Endothelial cell of umbilical vein (primary cell): ENCODE data around the gene SDHC. TPM values are rescaled to one million over a fixed set of nuclear protein-coding genes. Genes with fewer than 3 reads are reported as not detected.

Experiments
- BruUV-seq: library from RNA; stranded (reverse); fragments of 400-500 nt; replicated peaks from 2 replicates; lab custom pipeline; 2021; lab: Mats Ljungman, UMichigan
- CTCF ChIA-PET: fragments of 300-600, 350-600 bp; sonication (Branson Sonifier 250); formaldehyde crosslinking; loops from one replicate; lab custom pipeline; 2021; ENCODE audit warnings: antibody characterized with exemption, inconsistent platforms; lab: Charles Lee
- POLR2A ChIA-PET: fragments of 300-600, 350-600 bp; sonication (Branson Sonifier 250); formaldehyde crosslinking; loops from one replicate; lab custom pipeline; 2021; ENCODE audit warnings: antibody characterized with exemption, inconsistent platforms; lab: Charles Lee
- DNase-seq: peaks from one replicate; pipeline ENCODE4 v3.0.0-alpha.2; 2011; ENCODE audit warnings: low read depth, low spot score
- FAIRE-seq: peaks from 2 replicates; lab custom pipeline; 2011; peaks lifted over from hg19 to GRCh38; lab: Jason Lieb, UNC
- H2AFZ ChIP-seq: 2 replicates; pipeline ENCODE4 v1.6.0; 2012; ENCODE audit warnings: low read depth, low read length, control low read depth, inconsistent platforms
- H3K27ac ChIP-seq: 2 replicates; pipeline ENCODE4 v1.5.1; 2011; ENCODE audit warnings: low read depth, mild to moderate bottlenecking, control low read depth, low read length, moderate library complexity; ENCODE audit not compliant: insufficient read depth
- H3K27me3 ChIP-seq, 2 experiments: 2 replicates each; pipeline versions ENCODE4 v1.6.0 to v1.6.1; 2011; ENCODE audit warnings: low read length in 2 of 2, mixed read lengths in 1 of 2; ENCODE audit not compliant: control insufficient read depth in 2 of 2, insufficient read depth in 2 of 2
- H3K36me3 ChIP-seq, 2 experiments: 2 replicates in 1 of 2; 3 replicates in 1 of 2; pipeline ENCODE4 v1.5.1; 2011; ENCODE audit warnings: low read length in 2 of 2, mild to moderate bottlenecking in 1 of 2, moderate library complexity in 1 of 2; ENCODE audit not compliant: control insufficient read depth in 2 of 2, insufficient read depth in 2 of 2; ENCODE audit errors: extremely low read depth in 1 of 2
- H3K4me1 ChIP-seq: 3 replicates; pipeline ENCODE4 v1.5.1; 2011; ENCODE audit warnings: mild to moderate bottlenecking, low read length; ENCODE audit not compliant: control insufficient read depth, insufficient read depth; ENCODE audit errors: extremely low read depth
- H3K4me2 ChIP-seq: 2 replicates; pipeline ENCODE4 v1.6.1; 2011; ENCODE audit warnings: low read length, control low read depth, mixed read lengths; ENCODE audit not compliant: insufficient read depth
- H3K4me3 ChIP-seq, 3 experiments: fragments of 200-600 bp in 1 of 3; sonication (generic), shearing (Covaris generic) in 1 of 3; replicated peaks in 1 of 3; 2 replicates each; pipeline ENCODE4 v1.5.1; 2011 to 2016; ENCODE audit warnings: control low read depth in 3 of 3, low read length in 3 of 3, mild to moderate bottlenecking in 2 of 3, inconsistent platforms in 1 of 3, low read depth in 1 of 3, moderate library complexity in 1 of 3; ENCODE audit not compliant: insufficient read depth in 1 of 3
- H3K79me2 ChIP-seq: 2 replicates; pipeline ENCODE4 v1.6.0; 2012; ENCODE audit warnings: low read length, inconsistent platforms; ENCODE audit not compliant: control insufficient read depth, insufficient read depth
- H3K9ac ChIP-seq: replicated peaks from 2 replicates; pipeline ENCODE3; 2011; ENCODE audit warnings: low read length, control low read depth; ENCODE audit not compliant: insufficient read depth; ENCODE audit errors: extremely low read depth
- H3K9me1 ChIP-seq: replicated peaks from 3 replicates; pipeline ENCODE4 v1.6.0; 2011; ENCODE audit warnings: mild to moderate bottlenecking, low read length; ENCODE audit not compliant: control insufficient read depth, insufficient read depth; ENCODE audit errors: extremely low read depth
- H3K9me3 ChIP-seq: replicated peaks from 2 replicates; pipeline ENCODE4 v1.5.1; 2012; ENCODE audit warnings: low read length, inconsistent platforms; ENCODE audit not compliant: control insufficient read depth, insufficient read depth
- H4K20me1 ChIP-seq: replicated peaks from 2 replicates; pipeline ENCODE3; 2011; ENCODE audit warnings: mild to moderate bottlenecking, low read length; ENCODE audit not compliant: control insufficient read depth, insufficient read depth; ENCODE audit errors: extremely low read depth
- CTCF ChIP-seq, 2 donors: IDR thresholded peaks; 1 replicate in 1 of 2; 2 replicates in 1 of 2; pipeline ENCODE4 v1.5.1; 2011; ENCODE audit warnings: low read length in 2 of 2, mild to moderate bottlenecking in 2 of 2, moderate library complexity in 2 of 2, control low read depth in 1 of 2, inconsistent platforms in 1 of 2, low read depth in 1 of 2; ENCODE audit not compliant: insufficient read depth in 1 of 2; ENCODE audit errors: extremely low read depth in 1 of 2
- EZH2 ChIP-seq: IDR thresholded peaks from 2 replicates; pipeline ENCODE4 v1.6.1; 2012; ENCODE audit warnings: borderline replicate concordance, low read depth, mild to moderate bottlenecking, moderate library complexity, low read length, inconsistent platforms; ENCODE audit not compliant: severe bottlenecking
- FOS ChIP-seq: IDR thresholded peaks from 2 replicates; pipeline ENCODE4 v1.6.1; 2011; ENCODE audit warnings: mild to moderate bottlenecking, low read length, moderate library complexity, borderline replicate concordance; ENCODE audit not compliant: insufficient read depth
- GATA2 ChIP-seq: IDR thresholded peaks from 2 replicates; pipeline ENCODE4 v1.7.0; 2011; ENCODE audit warnings: low read depth, mild to moderate bottlenecking, moderate library complexity, mixed read lengths, low read length; ENCODE audit not compliant: insufficient read length, insufficient read depth
- JUN ChIP-seq: IDR thresholded peaks from 2 replicates; pipeline ENCODE4 v1.6.1; 2011; ENCODE audit warnings: borderline replicate concordance, low read depth; ENCODE audit not compliant: insufficient read length, insufficient read depth
- MAX ChIP-seq: IDR thresholded peaks from 2 replicates; pipeline ENCODE4 v1.6.1; 2011; ENCODE audit not compliant: insufficient read depth, insufficient read length
- MYC ChIP-seq: IDR thresholded peaks from one replicate; pipeline ENCODE4 v1.6.1; 2011; ENCODE audit warnings: mild to moderate bottlenecking, low read depth, low read length
- POLR2A ChIP-seq: IDR thresholded peaks from 2 replicates; pipeline ENCODE4 v1.6.1; 2012; ENCODE audit warnings: low read depth, mild to moderate bottlenecking, control low read depth, low read length
- POLR2AphosphoS5 ChIP-seq: IDR thresholded peaks from 2 replicates; pipeline ENCODE4 v1.6.1; 2012; ENCODE audit warnings: low read depth, mild to moderate bottlenecking, control low read depth, low read length, moderate library complexity; ENCODE audit not compliant: insufficient read depth
- dilution Hi-C: fragments of 300-500 bp; cut with MboI; formaldehyde crosslinking; loops from one replicate; pipeline ENCODE4 v1.15.0; 2019; ENCODE audit warnings: low sequenced_read_pairs; ENCODE audit not compliant: extremely low pct_ligation_motif_present
- intact Hi-C: fragments of 100-400 bp; cut with micrococcal nuclease; formaldehyde crosslinking; loops from one replicate; pipeline ENCODE4 v1.10.0; 2022
- polyA plus RNA-seq, 4 experiments: library from polyadenylated mRNA; depleted of rRNA in 3 of 4; stranded (reverse) in 3 of 4; unstranded in 1 of 4; fragments of >200 nt; gene quantifications; 2 replicates each; pipeline versions ENCODE4 v1.2.1 to v1.2.3, GENCODE V29; 2011 to 2012; ENCODE audit warnings: missing spikeins in 1 of 4
- total RNA-seq: library from RNA; stranded (reverse); gene quantifications from 2 replicates; pipeline ENCODE4 v1.2.3, GENCODE V29; 2021

Gene SDHC
- total and polyA plus RNA-seq, 2 donors (not counting 3 experiments of a cell fraction or from before 2014, with no cell fraction given), result 148 to 279 TPM

- Histone ChIP-seq H3K79me2 (no peaks in the 10 kb centered on the region), H4K20me1 (no peaks in the 10 kb centered on the region), H2AFZ (no peak overlapping the region), H3K9me1 (no peaks in the 10 kb centered on the region), H3K27me3 (peaks cover 13 to 23% of the 10 kb centered on the region in 2 experiments), H3K4me2 (no peak overlapping the region), H3K4me3 (no peak overlapping the region), H3K4me1 (no peaks in the 10 kb centered on the region), H3K36me3 (no peaks in the 10 kb centered on the region), H3K27ac (no peak overlapping the region), H3K9me3 (no peaks in the 10 kb centered on the region), H3K9ac (no peak overlapping the region)
- dilution Hi-C loops, result no loop called here
- TF ChIP-seq FOS (no peak), GATA2 (no peak), EZH2 (no peak), MAX (no peak), JUN (no peak)
- ChIA-PET POLR2A (no interaction called here), CTCF (interaction anchor here (1.1 to 2.1 kb wide), 2 partner anchors 16 to 34 kb away, joined by 3 to 6 read pairs; no protein-coding TSS in a partner anchor)
- FAIRE-seq (no peak), DNase-seq (no peak)
- no TSS peak for BruUV-seq
- intact Hi-C loops, result no loop called here
Observed at GRCh38 chr1:161274874-161275273, 39.3 kb upstream of the SDHC start.

GRCh38 chr1:161282991-161283390, 31.2 kb upstream of the SDHC start:
- Histone ChIP-seq H3K4me3 (no peak overlapping the region), H3K9me3 (no peaks in the 10 kb centered on the region), H4K20me1 (no peaks in the 10 kb centered on the region), H3K9me1 (no peaks in the 10 kb centered on the region), H3K27ac (no peak overlapping the region), H3K9ac (no peak overlapping the region), H3K4me1 (no peaks in the 10 kb centered on the region), H2AFZ (no peak overlapping the region), H3K4me2 (no peak overlapping the region), H3K36me3 (no peaks in the 10 kb centered on the region), H3K79me2 (no peaks in the 10 kb centered on the region), H3K27me3 (peaks cover 30 to 41% of the 10 kb centered on the region in 2 experiments)
- CTCF ChIA-PET, result interaction anchor here (0.5 to 2.1 kb wide), 6 partner anchors 8 to 256 kb away, joined by 3 to 10 read pairs (median 4); no protein-coding TSS in a partner anchor
- POLR2A ChIA-PET, result no interaction called here
- DNase-seq (no peak), FAIRE-seq (no peak)
- TF ChIP-seq MYC (no peak), GATA2 (no peak), FOS (no peak), POLR2AphosphoS5 (no peak), EZH2 (no peak), POLR2A (no peak), CTCF (IDR thresholded peaks at IDR 0.05; ENCODE audit: extremely low read depth in 1 of 2, insufficient read depth in 1 of 2, low read depth in 1 of 2, low read length in 2 of 2) (no peak)
- no TSS peak for BruUV-seq
- dilution Hi-C loops (no loop called here), intact Hi-C loops (no loop called here)
